H1 (cell line): ENCODE results near the gene TPRG1L. TPM values are rescaled to one million over a fixed set of nuclear protein-coding genes. Genes with fewer than 3 reads are reported as not detected.

Experiments
- CTCF ChIA-PET: fragments of 300-600 bp; sonication (Branson Sonifier 250); formaldehyde crosslinking; loops from one replicate; lab custom pipeline; 2021; ENCODE audit not compliant: partially characterized antibody; lab: Charles Lee
- POLR2A ChIA-PET: fragments of 300-600 bp; sonication (Branson Sonifier 250); formaldehyde crosslinking; loops from one replicate; lab custom pipeline; 2021; ENCODE audit warnings: inconsistent platforms; ENCODE audit not compliant: partially characterized antibody; lab: Charles Lee
- DNase-seq, 2 experiments: peaks; one replicate each; pipeline versions ENCODE4 v3.0.0 to v3.0.0-alpha.2; 2010 to 2022; ENCODE audit warnings: low spot score in 2 of 2, low read depth in 1 of 2, mixed read lengths in 1 of 2
- FAIRE-seq: peaks from 2 replicates; lab custom pipeline; 2011; peaks lifted over from hg19 to GRCh38; lab: Jason Lieb, UNC
- H2AFZ ChIP-seq: 2 replicates; pipeline ENCODE4 v1.8.1; 2012; ENCODE audit warnings: low read length, inconsistent platforms
- H2AK5ac ChIP-seq: 2 replicates; pipeline ENCODE4 v1.6.1; 2013; ENCODE audit warnings: low read depth, low read length
- H2BK120ac ChIP-seq: replicated peaks from 2 replicates; pipeline ENCODE3; 2013; ENCODE audit warnings: low read depth, low read length, inconsistent platforms
- H2BK12ac ChIP-seq: 2 replicates; pipeline ENCODE4 v1.6.1; 2013; ENCODE audit warnings: low read depth, low read length
- H2BK15ac ChIP-seq: 2 replicates; pipeline ENCODE4 v1.6.1; 2013; ENCODE audit warnings: low read length
- H2BK20ac ChIP-seq: 2 replicates; pipeline ENCODE4 v1.6.1; 2013; ENCODE audit warnings: low read length
- H2BK5ac ChIP-seq: 2 replicates; pipeline ENCODE4 v1.6.1; 2013; ENCODE audit warnings: low read depth, low read length
- H3K14ac ChIP-seq: 2 replicates; pipeline ENCODE4 v1.6.1; 2013; ENCODE audit warnings: inconsistent platforms; ENCODE audit not compliant: insufficient read length
- H3K18ac ChIP-seq: 2 replicates; pipeline ENCODE4 v1.6.1; 2013; ENCODE audit warnings: low read length; ENCODE audit errors: extremely low read depth
- H3K23ac ChIP-seq: 2 replicates; pipeline ENCODE4 v1.6.1; 2013; ENCODE audit warnings: inconsistent platforms; ENCODE audit not compliant: insufficient read length
- H3K23me2 ChIP-seq: 2 replicates; pipeline ENCODE4 v1.6.1; 2013; ENCODE audit warnings: low read depth, low read length
- H3K27ac ChIP-seq: 2 replicates; pipeline ENCODE4 v1.6.1; 2011; ENCODE audit warnings: low read depth, low read length, inconsistent platforms
- H3K27me3 ChIP-seq, 4 experiments: replicated peaks in 1 of 4; 1 replicate in 1 of 4; 2 replicates in 3 of 4; pipeline versions ENCODE4 v1.6.1 to v1.8.1; 2011 to 2013; ENCODE audit warnings: low read length in 3 of 4, mild to moderate bottlenecking in 3 of 4, inconsistent platforms in 2 of 4, mixed read lengths in 2 of 4, moderate library complexity in 1 of 4; ENCODE audit not compliant: control insufficient read depth in 3 of 4, insufficient read depth in 3 of 4; ENCODE audit errors: extremely low read depth in 1 of 4
- H3K36me3 ChIP-seq, 4 experiments: 2 replicates each; pipeline versions ENCODE4 v1.6.1 to v1.8.1; 2011 to 2013; ENCODE audit warnings: mild to moderate bottlenecking in 4 of 4, low read length in 3 of 4, moderate library complexity in 2 of 4, control low read depth in 1 of 4, inconsistent platforms in 1 of 4; ENCODE audit not compliant: insufficient read depth in 4 of 4, control insufficient read depth in 2 of 4
- H3K4ac ChIP-seq: replicated peaks from 2 replicates; pipeline ENCODE3; 2013; ENCODE audit warnings: low read length, low read depth, mixed read lengths, inconsistent platforms; ENCODE audit not compliant: insufficient read length
- H3K4me1 ChIP-seq, 4 experiments: replicated peaks in 1 of 4; 1 replicate in 1 of 4; 2 replicates in 3 of 4; pipeline versions ENCODE4 v1.6.1 to v1.8.1; 2011 to 2013; ENCODE audit warnings: low read length in 3 of 4, inconsistent platforms in 2 of 4, mixed read lengths in 1 of 4; ENCODE audit not compliant: insufficient read depth in 4 of 4, control insufficient read depth in 3 of 4
- H3K4me2 ChIP-seq, 2 experiments: 2 replicates each; pipeline versions ENCODE4 v1.6.1 to v1.8.1; 2011 to 2013; ENCODE audit warnings: low read depth in 2 of 2, low read length in 2 of 2, control low read depth in 1 of 2, inconsistent platforms in 1 of 2, mild to moderate bottlenecking in 1 of 2; ENCODE audit not compliant: insufficient read depth in 1 of 2
- H3K4me3 ChIP-seq, 4 experiments: fragments of 200-600, 300-600 bp in 1 of 4; sonication (generic), shearing (Covaris generic), sonication (Bioruptor Twin) in 1 of 4; 2 replicates each; pipeline versions ENCODE4 v1.5.1 to v1.8.1; 2011 to 2016; ENCODE audit warnings: low read length in 4 of 4, low read depth in 3 of 4, control low read depth in 2 of 4, inconsistent platforms in 2 of 4, mild to moderate bottlenecking in 2 of 4, mixed read lengths in 1 of 4, moderate library complexity in 1 of 4; ENCODE audit not compliant: insufficient read depth in 2 of 4; ENCODE audit errors: extremely low read depth in 1 of 4
- H3K56ac ChIP-seq: replicated peaks from 2 replicates; pipeline ENCODE3; 2013; ENCODE audit warnings: low read depth, mild to moderate bottlenecking, mixed read lengths, low read length, inconsistent platforms; ENCODE audit not compliant: insufficient read length
- H3K79me1 ChIP-seq: 2 replicates; pipeline ENCODE4 v1.6.1; 2013; ENCODE audit warnings: low read depth, low read length, control low read depth
- H3K79me2 ChIP-seq, 2 experiments: 2 replicates each; pipeline versions ENCODE4 v1.6.1 to v1.8.1; 2012 to 2013; ENCODE audit warnings: low read length in 2 of 2, mild to moderate bottlenecking in 2 of 2, inconsistent platforms in 1 of 2; ENCODE audit not compliant: insufficient read depth in 2 of 2, control insufficient read depth in 1 of 2
- H3K9ac ChIP-seq, 4 experiments: replicated peaks in 1 of 4; 1 replicate in 1 of 4; 2 replicates in 3 of 4; pipeline versions ENCODE4 v1.6.1 to v1.8.1; 2011 to 2013; ENCODE audit warnings: low read depth in 3 of 4, low read length in 3 of 4, control low read depth in 2 of 4, mild to moderate bottlenecking in 2 of 4, moderate library complexity in 2 of 4, inconsistent platforms in 1 of 4; ENCODE audit errors: extremely low read depth in 1 of 4
- H3K9me3 ChIP-seq, 2 experiments: 2 replicates each; pipeline versions ENCODE4 v1.6.1 to v1.8.1; 2012 to 2013; ENCODE audit warnings: mild to moderate bottlenecking in 2 of 2, moderate library complexity in 2 of 2, control low read depth in 1 of 2, inconsistent platforms in 1 of 2, low read depth in 1 of 2, low read length in 1 of 2, mixed read lengths in 1 of 2; ENCODE audit not compliant: insufficient read depth in 2 of 2
- H4K20me1 ChIP-seq, 2 experiments: replicated peaks in 1 of 2; 2 replicates each; pipeline versions ENCODE3 to v1.8.1; 2011 to 2013; ENCODE audit warnings: inconsistent platforms in 2 of 2, low read length in 2 of 2, mild to moderate bottlenecking in 1 of 2; ENCODE audit not compliant: insufficient read depth in 2 of 2, control insufficient read depth in 1 of 2
- H4K5ac ChIP-seq: 2 replicates; pipeline ENCODE4 v1.6.1; 2013; ENCODE audit warnings: low read length, low read depth, mixed read lengths, inconsistent platforms; ENCODE audit not compliant: insufficient read length
- H4K8ac ChIP-seq: 2 replicates; pipeline ENCODE4 v1.8.0; 2013; ENCODE audit warnings: mild to moderate bottlenecking, moderate library complexity, low read length, inconsistent platforms; ENCODE audit not compliant: insufficient read depth; ENCODE audit errors: extremely low read depth
- H4K91ac ChIP-seq: replicated peaks from 2 replicates; pipeline ENCODE3; 2013; ENCODE audit warnings: low read length, mixed read lengths, inconsistent platforms; ENCODE audit not compliant: insufficient read length
- BCL11A ChIP-seq, 2 experiments: IDR thresholded peaks; one replicate each; pipeline ENCODE4 v1.6.1; 2011; ENCODE audit warnings: low read depth in 2 of 2, low read length in 2 of 2, mild to moderate bottlenecking in 2 of 2
- CHD2 ChIP-seq: IDR thresholded peaks from 2 replicates; pipeline ENCODE4 v1.6.1; 2012; ENCODE audit warnings: low read length, improper control_type of control experiment
- CREB1 ChIP-seq: IDR thresholded peaks from 2 replicates; pipeline ENCODE4 v1.6.1; 2012; ENCODE audit warnings: inconsistent platforms
- CTBP2 ChIP-seq: IDR thresholded peaks from 2 replicates; pipeline ENCODE4 v1.7.0; 2011; ENCODE audit warnings: borderline replicate concordance, mild to moderate bottlenecking, moderate library complexity, mixed read lengths, low read length; ENCODE audit not compliant: insufficient read depth, insufficient read length
- FOSL1 ChIP-seq: IDR thresholded peaks from 2 replicates; pipeline ENCODE4 v1.6.1; 2011; ENCODE audit warnings: mild to moderate bottlenecking, low read depth, low read length, moderate library complexity; ENCODE audit not compliant: insufficient read depth
- KDM5A ChIP-seq: fragments of 200-600 bp; IDR thresholded peaks from 2 replicates; pipeline ENCODE4 v1.7.1; 2012; ENCODE audit warnings: mild to moderate bottlenecking, low read length, inconsistent platforms, mixed read lengths
- MAFK ChIP-seq: IDR thresholded peaks from 2 replicates; pipeline ENCODE4 v1.6.1; 2012; ENCODE audit warnings: low read depth, mild to moderate bottlenecking, improper control_type of control experiment, low read length
- POLR2AphosphoS5 ChIP-seq: IDR thresholded peaks from 2 replicates; pipeline ENCODE4 v1.6.1; 2011; ENCODE audit warnings: low read depth, low read length
- RXRA ChIP-seq: IDR thresholded peaks from 2 replicates; pipeline ENCODE4 v1.6.1; 2011; ENCODE audit warnings: low read depth, mild to moderate bottlenecking, low read length, moderate library complexity; ENCODE audit not compliant: insufficient read depth
- SRF ChIP-seq: IDR thresholded peaks from 2 replicates; pipeline ENCODE4 v1.6.1; 2011; ENCODE audit warnings: mild to moderate bottlenecking, low read depth, low read length, moderate library complexity
- TAF7 ChIP-seq: optimal IDR thresholded peaks from 2 replicates; pipeline ENCODE3; 2011; ENCODE audit warnings: low read depth, mild to moderate bottlenecking, inconsistent platforms, low read length, moderate library complexity, borderline replicate concordance
- WGBS, 2 experiments: shearing (Covaris generic) in 1 of 2; methylation state at CpG; one replicate each; pipeline versions ENCODE4 v1.1.6 to v1.1.7; 2013 to 2015; ENCODE audit warnings: low lambda C conversion rate in 2 of 2, mixed read lengths in 2 of 2, inconsistent platforms in 1 of 2, low coverage in 1 of 2, missing lambda C conversion rate in 1 of 2; ENCODE audit not compliant: insufficient replicate concordance in 2 of 2, insufficient coverage in 1 of 2, insufficient read length in 1 of 2; ENCODE audit errors: extremely low coverage in 1 of 2, missing lambda C conversion rate in 1 of 2; 5-methylcytosine and 5-hydroxymethylcytosine counted together
- polyA plus RNA-seq, 7 experiments: library from polyadenylated mRNA; depleted of rRNA in 3 of 7; stranded (reverse) in 5 of 7; unstranded in 2 of 7; fragments of >200 nt in 5 of 7; fragments of 200-250 nt in 2 of 7; gene quantifications; 1 replicate in 5 of 7; 2 replicates in 1 of 7; 4 replicates in 1 of 7; pipeline versions ENCODE4 v1.2.1 to v1.2.3, GENCODE V29; 2011 to 2013; ENCODE audit warnings: missing spikeins in 2 of 7, mixed read lengths in 2 of 7
- total RNA-seq: library from RNA; stranded (reverse); fragmentation: NEBNext Ultra II Directional; extraction: Animal tissue kit (Norgen Biotek cat#: 25700); gene quantifications from 2 replicates; pipeline ENCODE4 v1.2.1, GENCODE V29; 2021
- TF ChIP-seq, protein P1 (sequence below): IDR thresholded peaks from 2 replicates; pipeline ENCODE4 v1.6.1; 2012; ENCODE audit warnings: inconsistent platforms
- TF ChIP-seq, protein P2 (sequence below): IDR thresholded peaks from 2 replicates; pipeline ENCODE4 v1.6.1; 2011; ENCODE audit warnings: low read length, improper control_type of control experiment

TPRG1L gene
- total and polyA plus RNA-seq, 2 of the 8 experiments (the other 6 are each of a cell fraction or from before 2014, with no cell fraction given): 21.7 to 22.3 TPM

DNA sequence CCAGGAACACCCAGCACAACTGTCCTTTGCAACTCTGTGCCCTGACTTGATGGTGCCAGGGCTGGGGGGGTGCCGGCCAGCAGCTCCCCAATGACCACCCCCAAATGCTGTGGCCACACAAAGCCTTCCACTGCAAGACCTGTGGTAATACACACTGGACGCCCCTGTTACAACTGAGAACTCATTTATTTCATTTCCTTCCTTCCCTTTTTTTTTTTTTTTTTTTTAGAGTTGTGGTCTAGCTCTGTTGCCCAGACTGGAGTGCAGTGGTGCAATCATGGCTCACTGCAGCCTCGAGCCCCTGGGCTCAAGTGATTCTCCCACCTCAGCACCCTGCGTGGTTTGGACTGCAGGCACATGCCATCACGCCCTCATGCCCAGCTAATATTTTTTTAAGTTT lies 52.7 kb downstream of the TPRG1L start:
- Histone ChIP-seq H3K23me2 (peaks cover 4% of the 10 kb centered on the region; the same call in 1 of the 2 replicates), H3K56ac (no peak overlapping the region), H3K4me3 (no peak overlapping the region), H2BK120ac (no peak overlapping the region), H3K14ac (no peak overlapping the region), H3K79me2 (no peaks in the 10 kb centered on the region), H4K20me1 (no peaks in the 10 kb centered on the region), H3K23ac (no peak overlapping the region), H3K18ac (no peak overlapping the region), H2BK20ac (no peak overlapping the region), H2BK5ac (no peak overlapping the region), H3K4me1 (peaks cover 0 to 27% (median 17%) of the 10 kb centered on the region in 4 experiments; a peak in 6 of 7 replicates), H3K27me3 (no peaks in the 10 kb centered on the region), H2AK5ac (0 out of 2 replicates have a peak overlapping the region, but pooled peaks have one; percentile 6), H3K4ac (no peak overlapping the region), H4K91ac (no peak overlapping the region), H2AFZ (no peak overlapping the region), H2BK12ac (peak overlapping the region; percentile 17; the same call in 1 of the 2 replicates), H3K4me2 (no peak overlapping the region), H2BK15ac (no peak overlapping the region), H3K27ac (no peak overlapping the region), H3K9ac (no peak overlapping the region), H3K79me1 (no peaks in the 10 kb centered on the region), H3K9me3 (no peaks in the 10 kb centered on the region), H3K36me3 (no peaks in the 10 kb centered on the region), H4K5ac (no peak overlapping the region), H4K8ac (no peak overlapping the region)
- DNase-seq: no peak
- ChIA-PET POLR2A (interaction anchor here (0.9 kb wide), 1 partner anchor 51 kb away, joined by 4 read pairs; no protein-coding TSS in a partner anchor), CTCF (interaction anchor here (0.6 to 2.4 kb wide), 9 partner anchors 9 to 111 kb away, joined by 3 to 9 read pairs (median 4); no protein-coding TSS in a partner anchor)
- no peak for FAIRE-seq
- 75% methylated on average over 5 of the region's 5 CpGs; no CpG with 5 or more reads in 1 of the 2 experiments for WGBS, 2 experiments
- TF ChIP-seq BCL11A (IDR thresholded peaks at IDR 0.05; ENCODE audit: low read depth in 2 of 2, low read length in 2 of 2) (no peak), TAF7 (no peak), CREB1 (no peak), SRF (no peak), CTBP2 (no peak), CHD2 (no peak), KDM5A (no peak), MAFK (no peak), RXRA (no peak), POLR2AphosphoS5 (no peak), FOSL1 (no peak)
- TF ChIP-seq, protein P1, sequence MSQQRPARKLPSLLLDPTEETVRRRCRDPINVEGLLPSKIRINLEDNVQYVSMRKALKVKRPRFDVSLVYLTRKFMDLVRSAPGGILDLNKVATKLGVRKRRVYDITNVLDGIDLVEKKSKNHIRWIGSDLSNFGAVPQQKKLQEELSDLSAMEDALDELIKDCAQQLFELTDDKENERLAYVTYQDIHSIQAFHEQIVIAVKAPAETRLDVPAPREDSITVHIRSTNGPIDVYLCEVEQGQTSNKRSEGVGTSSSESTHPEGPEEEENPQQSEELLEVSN: no peak
- TF ChIP-seq, protein P2, sequence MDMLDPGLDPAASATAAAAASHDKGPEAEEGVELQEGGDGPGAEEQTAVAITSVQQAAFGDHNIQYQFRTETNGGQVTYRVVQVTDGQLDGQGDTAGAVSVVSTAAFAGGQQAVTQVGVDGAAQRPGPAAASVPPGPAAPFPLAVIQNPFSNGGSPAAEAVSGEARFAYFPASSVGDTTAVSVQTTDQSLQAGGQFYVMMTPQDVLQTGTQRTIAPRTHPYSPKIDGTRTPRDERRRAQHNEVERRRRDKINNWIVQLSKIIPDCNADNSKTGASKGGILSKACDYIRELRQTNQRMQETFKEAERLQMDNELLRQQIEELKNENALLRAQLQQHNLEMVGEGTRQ: no peak
